HG03139 (cell line): ENCODE measurements around the gene PPM1F.
"Not testable (repeated sequence)": the region's sequence is repeated elsewhere in the genome, so short reads cannot be mapped to it uniquely, and the experiment has no call there.

Source experiments
- ATAC-seq: cut with Tn5 transposase; IDR thresholded peaks from one replicate; pipeline ENCODE4 v1.9.1; 2021; ENCODE audit not compliant: unreplicated experiment

Gene PPM1F

DNA sequence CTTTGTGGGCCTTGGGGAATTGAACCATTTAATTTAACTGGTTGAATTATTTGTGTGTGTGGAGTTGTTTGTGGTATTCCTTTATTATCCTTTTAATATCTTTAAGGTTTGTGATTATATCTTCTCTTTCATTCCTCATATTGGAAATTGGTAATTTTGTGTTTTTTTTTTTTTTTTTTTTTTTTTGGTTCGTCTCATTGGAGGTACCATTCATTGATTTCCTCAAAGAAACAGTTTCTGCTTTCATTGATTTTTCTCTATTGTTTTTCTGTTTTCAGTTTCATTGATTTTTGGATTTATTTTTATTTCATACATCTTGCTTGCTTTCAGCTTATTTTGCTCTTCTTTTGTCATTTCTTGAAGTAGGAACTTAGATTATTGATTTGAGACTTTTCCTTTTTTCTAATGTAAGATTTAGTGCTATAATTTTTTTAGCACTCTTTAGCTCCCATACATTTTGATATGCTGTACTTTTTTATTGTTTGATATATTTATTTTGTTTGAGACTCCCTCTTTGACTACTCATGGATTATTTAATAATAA is 54.2 kb downstream of the PPM1F start:
- ATAC-seq = no peak

DNA sequence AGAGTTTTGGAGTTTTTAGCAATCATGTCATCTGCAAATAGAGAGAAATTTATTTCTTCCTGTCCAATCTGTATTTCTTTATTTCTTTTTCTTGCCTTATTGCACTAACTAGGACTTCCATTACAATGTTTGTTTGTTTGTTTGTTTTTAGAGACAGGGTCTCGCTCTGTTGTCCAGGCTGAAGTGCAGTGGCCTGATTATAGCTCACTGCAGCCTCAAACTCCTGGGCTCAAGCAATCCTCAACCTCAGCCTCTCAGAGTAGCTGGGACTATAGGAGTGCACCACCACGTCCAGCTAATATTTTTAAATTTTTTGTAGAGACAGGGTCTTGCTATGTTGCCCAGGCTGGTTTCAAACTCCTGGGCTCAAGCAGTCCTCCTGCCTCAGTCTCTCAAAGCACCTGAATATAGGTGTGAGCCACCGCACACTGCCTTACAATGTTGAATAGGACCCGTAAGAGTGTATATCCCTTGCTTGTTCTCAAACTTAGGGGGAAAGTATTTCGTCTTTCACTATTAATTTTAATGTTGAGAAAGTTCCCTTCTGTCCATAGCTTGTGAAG is 55.6 kb downstream of the PPM1F start:
- ATAC-seq = no peak

DNA sequence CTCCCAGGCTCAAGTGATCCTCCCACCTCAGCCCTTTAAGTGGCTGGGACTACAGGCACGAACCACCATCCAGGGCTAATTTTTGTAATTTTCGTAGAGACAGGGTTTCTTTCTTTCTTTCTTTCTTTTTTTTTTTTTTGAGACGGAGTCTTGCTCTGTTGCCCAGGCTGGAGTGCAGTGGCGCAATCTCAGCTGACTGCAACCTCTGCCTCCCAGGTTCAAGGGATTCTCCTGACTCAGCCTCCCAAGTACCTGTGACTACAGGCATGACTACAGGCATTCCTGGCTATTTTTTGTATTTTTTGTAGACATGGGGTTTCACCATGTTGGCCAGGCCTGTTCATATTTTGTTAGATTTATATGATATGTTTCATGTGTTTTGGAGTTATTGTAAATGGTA is 56.4 kb downstream of the PPM1F start:
- not testable (repeated sequence) for ATAC-seq

DNA sequence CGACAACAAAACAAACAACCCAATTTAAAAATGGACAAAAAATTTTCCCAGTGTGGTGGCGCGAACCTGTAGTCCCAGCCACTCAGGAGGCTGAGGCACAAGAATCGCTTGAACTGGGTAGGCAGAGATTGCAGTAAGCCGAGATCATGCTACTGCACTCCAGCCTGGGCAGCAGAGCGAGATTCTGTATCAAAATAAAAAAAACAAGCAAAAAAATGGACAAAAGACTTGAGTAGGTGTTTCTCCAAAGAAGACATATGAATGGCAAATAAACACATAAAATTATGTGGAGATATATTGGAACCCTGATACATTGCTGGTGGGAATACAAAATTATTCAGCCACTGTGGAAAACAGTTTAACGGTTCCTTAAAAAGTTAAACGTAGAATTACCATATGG is 57.8 kb downstream of the PPM1F start:
- no peak for ATAC-seq

DNA sequence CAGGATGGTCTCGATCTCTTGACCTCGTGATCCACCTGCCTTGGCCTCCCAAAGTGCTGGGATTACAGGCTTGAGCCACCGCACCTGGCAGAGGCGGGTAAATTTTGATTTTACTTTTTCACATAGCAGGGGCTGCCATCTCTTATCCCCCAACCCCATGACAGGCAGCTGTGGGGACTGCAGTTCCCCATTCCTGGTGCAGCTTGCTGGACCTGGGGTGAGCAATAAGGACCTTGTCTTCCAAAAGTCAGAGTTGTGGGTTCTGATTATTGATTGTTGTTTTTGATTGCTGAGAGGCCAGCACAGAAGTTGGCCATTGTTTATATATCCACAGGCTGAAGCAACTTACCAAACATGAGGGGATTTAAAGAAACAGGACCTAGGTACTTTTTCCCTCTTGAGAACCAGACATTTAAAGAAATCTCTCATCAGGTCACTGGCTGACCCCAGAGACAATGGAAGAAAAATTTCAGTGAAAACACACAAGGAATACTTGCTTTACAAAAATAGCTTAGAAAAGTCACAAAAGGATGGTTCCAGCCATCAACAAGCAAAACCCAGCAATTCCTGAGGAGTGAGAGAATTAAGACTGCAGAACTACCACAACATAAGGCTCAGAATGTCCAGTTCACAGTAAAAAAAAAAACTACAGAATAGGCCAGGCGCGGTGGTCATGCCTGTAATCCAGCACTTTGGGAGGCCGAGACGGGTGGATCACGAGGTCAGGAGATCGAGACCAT is 63.2 kb downstream of the PPM1F start:
- no peak for ATAC-seq

DNA sequence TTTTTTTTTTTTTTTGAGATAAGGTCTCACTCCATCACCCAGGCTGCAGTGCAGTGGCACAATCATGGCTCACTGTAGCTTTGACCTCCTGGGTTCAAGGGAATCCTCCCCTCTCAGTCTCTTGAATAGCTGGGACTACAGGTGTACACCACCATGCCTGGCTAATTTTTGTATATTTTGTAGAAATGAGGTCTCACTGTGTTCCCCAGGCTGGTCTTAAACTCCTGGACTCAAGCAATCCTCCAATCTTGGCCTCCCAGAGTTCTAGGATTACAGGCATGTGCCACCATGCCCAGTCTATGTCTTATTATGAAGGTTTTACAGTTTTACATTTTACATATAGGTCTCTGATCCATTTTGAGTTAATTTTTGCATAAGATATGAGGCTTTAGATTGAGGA is 64.8 kb downstream of the PPM1F start:
- no peak for ATAC-seq

DNA sequence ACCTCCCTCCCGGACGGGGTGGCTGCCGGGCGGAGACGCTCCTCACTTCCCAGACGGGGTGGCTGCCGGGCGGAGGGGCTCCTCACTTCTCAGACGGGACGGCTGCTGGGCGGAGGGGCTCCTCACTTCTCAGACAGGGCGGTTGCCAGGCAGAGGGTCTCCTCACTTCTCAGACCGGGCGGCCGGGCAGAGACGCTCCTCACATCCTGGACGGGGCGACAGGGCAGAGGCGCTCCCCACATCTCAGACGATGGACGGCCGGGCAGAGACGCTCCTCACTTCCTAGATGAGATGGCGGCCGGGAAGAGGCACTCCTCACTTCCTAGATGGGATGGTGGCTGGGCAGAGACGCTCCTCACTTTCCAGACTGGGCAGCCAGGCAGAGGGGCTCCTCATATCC is 68.7 kb downstream of the PPM1F start:
- ATAC-seq = not testable (repeated sequence)

DNA sequence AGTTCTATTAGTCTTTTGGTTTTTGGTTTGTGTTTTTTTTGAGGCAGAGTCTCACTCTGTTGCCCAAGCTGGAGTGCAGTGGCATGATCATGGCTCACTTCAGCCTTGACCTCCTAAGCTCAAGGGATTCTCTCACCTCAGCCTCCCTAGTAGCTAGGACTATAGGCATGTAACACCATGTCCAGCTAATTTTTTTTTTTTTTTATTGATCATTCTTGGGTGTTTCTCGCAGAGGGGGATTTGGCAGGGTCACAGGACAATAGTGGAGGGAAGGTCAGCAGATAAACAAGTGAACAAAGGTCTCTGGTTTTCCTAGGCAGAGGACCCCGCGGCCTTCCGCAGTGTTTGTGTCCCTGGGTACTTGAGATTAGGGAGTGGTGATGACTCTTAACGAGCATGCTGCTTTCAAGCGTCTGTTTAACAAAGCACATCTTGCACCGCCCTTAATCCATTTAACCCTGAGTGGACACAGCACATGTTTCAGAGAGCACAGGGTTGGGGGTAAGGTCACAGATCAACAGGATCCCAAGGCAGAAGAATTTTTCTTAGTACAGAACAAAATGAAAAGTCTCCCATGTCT is 69.8 kb downstream of the PPM1F start:
- ATAC-seq = not testable (repeated sequence)

DNA sequence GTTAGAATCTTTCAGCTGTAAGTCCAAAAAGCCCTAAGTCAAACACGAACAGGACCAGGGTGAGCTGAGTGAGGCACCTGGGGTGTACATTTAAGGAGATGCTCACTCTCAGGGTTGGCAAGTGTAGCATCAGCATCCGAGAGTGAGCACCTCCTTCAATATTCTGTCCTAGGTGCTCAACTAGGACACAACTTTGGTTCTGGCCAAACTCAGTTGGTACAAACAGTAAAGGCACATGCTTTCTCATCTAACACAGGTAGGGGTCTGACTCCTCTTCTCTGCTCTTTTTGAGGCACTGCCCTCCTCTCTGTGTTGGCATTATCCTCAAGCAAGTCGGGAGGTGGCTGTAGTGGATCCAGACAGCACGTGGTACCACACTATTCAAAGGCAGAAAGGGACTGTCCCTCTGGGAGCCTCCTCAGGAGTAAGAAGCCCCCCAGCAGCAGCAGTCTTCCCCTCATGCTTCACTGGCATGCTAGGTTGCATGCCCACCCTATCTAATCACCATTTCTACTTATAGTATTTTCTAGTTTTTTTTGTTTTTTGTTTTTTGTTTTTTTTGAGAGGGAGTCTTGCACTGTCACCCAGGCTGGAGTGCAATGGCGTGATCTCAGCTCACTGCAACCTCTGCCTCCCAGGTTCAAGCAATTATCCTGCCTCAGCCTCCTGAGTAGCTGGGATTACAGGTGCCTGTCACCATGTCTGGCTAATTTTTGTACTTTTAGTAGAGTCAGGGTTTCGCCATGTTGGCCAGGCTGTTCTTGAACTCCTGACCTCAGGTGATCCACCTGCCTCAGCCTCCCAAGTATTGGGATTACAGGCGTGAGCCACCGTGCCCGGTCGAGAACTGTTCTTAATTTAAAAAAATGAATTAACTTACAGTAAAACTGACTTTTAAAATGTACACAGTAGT is 70.6 kb downstream of the PPM1F start:
- no peak for ATAC-seq

DNA sequence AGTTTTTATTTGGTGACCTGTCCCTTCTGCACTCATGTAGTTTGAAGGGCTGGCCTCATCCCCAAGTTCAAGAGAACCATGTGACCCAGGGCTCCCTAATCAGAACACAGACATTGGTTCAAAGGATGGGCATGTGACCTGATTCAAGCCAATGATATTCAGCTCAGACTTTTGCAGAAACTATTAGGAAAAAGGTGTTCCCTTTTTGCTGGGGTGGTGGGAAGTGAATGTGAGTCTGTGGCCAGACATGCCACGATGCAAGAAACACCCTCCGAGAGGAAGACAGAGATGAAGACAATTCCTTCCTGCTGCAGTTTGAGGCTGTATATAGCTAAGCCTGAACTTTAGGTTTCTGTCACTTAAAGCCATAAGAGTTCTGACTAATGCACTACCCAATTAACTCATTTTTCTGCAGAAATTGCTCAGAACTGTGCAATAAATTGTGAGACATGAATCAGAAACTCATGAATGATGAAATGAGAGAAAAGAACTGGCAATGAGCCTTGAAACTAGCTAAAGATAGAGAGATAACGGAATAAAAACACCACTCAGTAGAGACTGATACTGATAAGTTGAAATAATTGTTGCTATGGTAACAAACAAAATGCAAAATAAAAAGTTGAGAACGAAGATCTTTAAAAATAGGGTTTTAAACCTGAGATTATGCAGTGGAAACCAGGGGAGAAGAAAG is 76.0 kb downstream of the PPM1F start:
- no peak for ATAC-seq

DNA sequence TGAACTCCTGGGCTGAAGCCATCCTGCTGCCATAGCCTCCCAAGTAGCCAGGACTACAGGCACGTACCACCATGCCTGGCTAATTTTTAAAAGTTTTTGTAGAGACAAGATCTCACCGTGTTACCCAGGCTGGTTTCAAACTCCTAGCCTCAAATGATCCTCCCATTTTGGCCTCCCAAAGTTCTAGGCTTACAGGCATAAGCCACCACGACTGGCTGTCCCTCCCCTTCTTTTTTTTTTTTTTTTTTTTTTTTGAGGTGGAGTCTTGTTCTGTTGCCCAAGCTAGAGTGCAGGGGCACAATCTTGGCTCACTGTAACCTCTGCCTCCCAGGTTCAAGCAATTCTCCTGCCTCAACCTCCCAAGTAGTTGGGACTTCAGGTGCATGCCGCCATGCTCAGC is 77.7 kb downstream of the PPM1F start:
- ATAC-seq = not testable (repeated sequence)

DNA sequence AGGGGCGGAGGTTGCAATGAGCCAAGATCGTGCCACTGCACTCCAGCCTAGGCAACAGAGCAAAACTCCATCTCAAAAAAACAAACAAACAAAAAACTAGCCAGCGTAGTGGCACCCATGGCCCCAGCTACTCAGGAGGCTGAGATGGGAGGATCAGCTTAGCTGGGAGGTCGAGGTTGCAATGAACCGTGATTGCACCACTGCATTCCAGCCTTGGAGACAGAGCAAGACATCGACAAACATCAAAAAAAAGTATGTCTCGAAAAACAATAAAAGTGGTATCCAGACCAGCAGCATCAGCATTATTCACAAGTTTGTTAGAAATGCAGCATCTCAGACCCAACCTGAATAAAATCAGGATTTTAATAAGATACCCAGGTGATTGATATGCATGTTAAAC is 79.0 kb downstream of the PPM1F start:
- no peak for ATAC-seq

DNA sequence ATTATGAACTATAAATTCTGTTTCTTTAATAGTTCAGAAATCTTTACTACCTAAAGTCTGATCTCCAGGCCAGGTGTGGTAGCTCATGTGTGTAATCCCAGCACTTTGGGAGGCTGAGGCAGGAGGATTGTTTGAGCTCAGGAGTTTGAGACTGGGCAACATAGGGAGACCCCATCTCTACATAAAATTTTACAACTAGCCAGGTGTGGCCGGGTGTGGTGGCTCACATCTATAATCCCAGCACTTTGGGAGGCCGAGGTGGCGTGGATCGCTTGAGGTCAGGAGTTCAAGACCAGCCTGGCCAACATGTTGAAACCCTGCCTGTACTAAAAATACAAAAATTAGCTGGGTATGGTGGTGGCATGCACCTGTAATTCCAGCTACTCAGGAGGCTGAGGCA is 79.9 kb downstream of the PPM1F start:
- ATAC-seq = not testable (repeated sequence)
